Measurements from ENCODE around the gene LCK.
"Not testable (repeated sequence)": the region's sequence is repeated elsewhere in the genome, so short reads cannot be mapped to it uniquely, and the experiment has no call there.

Gene LCK

DNA sequence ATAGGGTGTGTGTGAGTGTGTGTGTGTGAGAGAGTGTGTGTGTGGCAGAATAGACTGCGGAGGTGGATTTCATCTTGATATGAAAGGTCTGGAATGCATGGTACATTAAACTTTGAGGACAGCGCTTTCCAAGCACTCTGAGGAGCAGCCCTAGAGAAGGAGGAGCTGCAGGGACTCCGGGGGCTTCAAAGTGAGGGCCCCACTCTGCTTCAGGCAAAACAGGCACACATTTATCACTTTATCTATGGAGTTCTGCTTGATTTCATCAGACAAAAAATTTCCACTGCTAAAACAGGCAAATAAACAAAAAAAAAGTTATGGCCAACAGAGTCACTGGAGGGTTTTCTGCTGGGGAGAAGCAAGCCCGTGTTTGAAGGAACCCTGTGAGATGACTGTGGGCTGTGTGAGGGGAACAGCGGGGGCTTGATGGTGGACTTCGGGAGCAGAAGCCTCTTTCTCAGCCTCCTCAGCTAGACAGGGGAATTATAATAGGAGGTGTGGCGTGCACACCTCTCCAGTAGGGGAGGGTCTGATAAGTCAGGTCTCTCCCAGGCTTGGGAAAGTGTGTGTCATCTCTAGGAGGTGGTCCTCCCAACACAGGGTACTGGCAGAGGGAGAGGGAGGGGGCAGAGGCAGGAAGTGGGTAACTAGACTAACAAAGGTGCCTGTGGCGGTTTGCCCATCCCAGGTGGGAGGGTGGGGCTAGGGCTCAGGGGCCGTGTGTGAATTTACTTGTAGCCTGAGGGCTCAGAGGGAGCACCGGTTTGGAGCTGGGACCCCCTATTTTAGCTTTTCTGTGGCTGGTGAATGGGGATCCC is 22.5 kb downstream of the LCK start:
- peak; percentile 73 to 91 for DNase-seq (ENCODE audit: low read depth in 2 of 2)

DNA sequence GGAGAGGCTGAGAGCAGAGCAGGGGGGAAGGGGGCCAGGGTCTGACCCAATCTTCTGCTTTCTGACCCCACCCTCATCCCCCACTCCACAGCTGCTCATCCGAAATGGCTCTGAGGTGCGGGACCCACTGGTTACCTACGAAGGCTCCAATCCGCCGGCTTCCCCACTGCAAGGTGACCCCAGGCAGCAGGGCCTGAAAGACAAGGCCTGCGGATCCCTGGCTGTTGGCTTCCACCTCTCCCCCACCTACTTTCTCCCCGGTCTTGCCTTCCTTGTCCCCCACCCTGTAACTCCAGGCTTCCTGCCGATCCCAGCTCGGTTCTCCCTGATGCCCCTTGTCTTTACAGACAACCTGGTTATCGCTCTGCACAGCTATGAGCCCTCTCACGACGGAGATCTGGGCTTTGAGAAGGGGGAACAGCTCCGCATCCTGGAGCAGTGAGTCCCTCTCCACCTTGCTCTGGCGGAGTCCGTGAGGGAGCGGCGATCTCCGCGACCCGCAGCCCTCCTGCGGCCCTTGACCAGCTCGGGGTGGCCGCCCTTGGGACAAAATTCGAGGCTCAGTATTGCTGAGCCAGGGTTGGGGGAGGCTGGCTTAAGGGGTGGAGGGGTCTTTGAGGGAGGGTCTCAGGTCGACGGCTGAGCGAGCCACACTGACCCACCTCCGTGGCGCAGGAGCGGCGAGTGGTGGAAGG is 23.7 kb downstream of the LCK start:
- DNase-seq (ENCODE audit: low read depth in 2 of 2): no peak

DNA sequence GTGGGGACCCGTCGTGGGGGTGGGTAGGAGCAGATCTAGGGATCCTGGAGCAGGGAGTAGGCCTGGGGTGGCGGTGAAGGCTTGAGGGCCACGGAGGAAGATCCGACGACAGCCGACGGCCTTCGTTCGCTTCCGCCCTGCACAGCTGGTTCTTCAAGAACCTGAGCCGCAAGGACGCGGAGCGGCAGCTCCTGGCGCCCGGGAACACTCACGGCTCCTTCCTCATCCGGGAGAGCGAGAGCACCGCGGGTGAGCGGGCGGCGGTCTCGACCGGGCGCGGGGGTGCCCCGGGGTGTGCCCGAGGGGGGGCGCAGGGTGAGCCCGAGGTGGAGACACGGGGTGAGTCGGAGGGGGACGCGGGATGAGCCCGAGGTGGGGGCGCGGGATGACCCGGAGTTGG is 24.4 kb downstream of the LCK start:
- no peak for DNase-seq (ENCODE audit: low read depth in 2 of 2)

DNA sequence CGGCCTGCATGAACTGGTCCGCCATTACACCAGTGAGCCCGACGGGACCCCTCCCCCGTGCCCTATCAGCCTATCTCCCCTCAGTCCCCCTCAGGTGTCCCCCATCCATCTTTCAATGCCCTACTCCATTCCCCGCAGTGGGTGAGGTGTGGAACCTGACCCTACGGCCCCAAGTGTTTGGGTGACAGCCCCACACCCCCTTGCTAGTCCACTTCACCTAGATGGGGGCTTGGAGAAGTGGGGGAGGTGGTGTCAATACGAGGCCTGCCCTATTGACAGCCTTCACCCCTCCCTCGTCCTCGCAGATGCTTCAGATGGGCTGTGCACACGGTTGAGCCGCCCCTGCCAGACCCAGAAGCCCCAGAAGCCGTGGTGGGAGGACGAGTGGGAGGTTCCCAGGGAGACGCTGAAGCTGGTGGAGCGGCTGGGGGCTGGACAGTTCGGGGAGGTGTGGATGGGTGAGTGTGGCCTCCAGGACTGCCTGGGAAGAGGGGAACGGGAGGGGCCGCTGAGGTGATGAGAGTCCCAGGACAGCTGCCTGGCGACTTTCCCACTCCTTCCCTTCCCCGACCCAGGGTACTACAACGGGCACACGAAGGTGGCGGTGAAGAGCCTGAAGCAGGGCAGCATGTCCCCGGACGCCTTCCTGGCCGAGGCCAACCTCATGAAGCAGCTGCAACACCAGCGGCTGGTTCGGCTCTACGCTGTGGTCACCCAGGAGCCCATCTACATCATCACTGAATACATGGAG is 25.1 kb downstream of the LCK start:
- DNase-seq (ENCODE audit: low read depth in 2 of 2): no peak

DNA sequence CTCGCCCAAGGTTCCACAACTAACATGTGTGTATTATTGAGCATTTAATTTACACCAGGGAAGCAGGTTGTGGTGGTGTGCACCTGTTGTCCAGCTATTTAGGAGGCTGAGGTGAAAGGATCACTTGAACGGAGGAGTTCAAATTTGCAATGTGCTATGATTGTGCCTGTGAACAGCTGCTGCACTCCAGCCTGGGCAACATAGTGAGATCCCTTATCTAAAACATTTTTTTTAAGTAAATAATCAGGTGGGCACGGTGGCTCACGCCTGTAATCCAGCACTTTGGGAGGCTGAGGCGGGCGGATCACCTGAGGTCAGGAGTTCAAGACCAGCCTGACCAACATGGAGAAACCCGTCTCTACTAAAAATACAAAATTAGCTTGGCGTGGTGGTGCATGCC is 33.7 kb downstream of the LCK start:
- not testable (repeated sequence) for DNase-seq (ENCODE audit: low read depth in 2 of 2)

DNA sequence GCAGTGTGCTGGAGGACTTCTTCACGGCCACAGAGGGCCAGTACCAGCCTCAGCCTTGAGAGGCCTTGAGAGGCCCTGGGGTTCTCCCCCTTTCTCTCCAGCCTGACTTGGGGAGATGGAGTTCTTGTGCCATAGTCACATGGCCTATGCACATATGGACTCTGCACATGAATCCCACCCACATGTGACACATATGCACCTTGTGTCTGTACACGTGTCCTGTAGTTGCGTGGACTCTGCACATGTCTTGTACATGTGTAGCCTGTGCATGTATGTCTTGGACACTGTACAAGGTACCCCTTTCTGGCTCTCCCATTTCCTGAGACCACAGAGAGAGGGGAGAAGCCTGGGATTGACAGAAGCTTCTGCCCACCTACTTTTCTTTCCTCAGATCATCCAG is 34.6 kb downstream of the LCK start:
- DNase-seq (ENCODE audit: low read depth in 2 of 2): no peak

DNA sequence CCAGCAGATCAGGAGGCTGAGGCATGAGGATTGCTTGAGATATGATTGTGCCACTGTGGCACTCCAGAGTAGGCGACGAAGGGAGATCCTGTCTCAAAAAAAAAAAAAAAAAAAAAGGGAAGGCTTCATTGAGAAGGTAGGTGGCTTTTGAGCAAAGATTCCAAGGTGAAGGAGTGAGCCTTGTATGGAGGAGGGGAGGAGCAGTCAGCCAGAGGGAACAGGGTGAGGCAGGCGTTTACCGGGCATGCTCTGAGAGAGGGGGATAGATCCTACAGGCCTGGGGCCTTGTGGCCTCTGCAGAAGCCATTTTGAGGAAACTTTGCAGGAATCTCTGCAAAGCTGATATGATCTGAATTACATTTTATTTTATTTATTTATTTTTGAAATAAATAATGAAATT is 35.7 kb downstream of the LCK start:
- no peak for DNase-seq (ENCODE audit: low read depth in 2 of 2)

DNA sequence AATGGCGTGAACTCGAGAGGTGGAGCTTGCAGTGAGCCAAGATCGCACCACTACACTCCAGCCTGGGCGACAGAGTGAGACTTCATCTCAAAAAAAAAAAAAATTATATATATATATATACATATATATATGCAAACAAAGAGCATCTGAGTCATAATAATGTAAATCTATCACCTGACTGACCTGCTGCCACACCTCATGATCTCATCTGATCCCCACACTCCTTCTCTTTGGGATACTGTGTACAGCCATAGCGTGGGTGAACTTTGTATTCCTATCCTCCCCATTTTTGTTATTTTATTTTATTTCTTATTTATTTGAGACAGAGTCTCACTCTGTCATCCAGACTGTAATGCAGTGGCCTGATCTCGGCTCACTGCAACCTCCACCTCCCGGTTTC is 38.2 kb downstream of the LCK start:
- DNase-seq (ENCODE audit: low read depth in 2 of 2): no peak

DNA sequence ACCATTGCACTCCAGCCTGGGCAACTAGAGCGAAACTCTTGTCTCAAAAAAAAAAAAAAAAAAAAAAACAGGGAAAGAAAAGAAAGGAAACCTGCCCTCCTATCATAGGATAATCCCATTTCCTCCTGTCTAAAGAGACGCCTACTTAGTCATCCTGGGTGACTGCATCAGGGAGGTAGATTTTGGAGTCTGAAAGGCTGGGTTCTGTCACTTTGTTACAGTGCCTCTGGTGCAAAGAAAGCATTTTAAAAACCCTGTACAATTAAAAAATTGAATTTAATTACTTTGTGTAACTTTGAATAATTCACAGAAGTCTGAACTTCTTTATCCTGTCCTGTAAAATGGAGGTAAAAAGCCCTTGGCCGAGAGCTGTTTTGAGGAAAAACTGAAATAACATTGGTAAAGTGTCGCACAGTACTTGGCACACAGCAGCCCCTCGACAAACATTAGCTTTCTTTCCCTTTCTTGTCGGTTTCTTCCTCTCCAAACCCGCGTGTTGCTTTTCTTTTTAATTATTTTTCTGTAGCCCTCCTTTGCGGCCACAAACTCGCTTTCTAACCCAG is 40.2 kb downstream of the LCK start:
- DNase-seq (ENCODE audit: low read depth in 2 of 2): no peak

DNA sequence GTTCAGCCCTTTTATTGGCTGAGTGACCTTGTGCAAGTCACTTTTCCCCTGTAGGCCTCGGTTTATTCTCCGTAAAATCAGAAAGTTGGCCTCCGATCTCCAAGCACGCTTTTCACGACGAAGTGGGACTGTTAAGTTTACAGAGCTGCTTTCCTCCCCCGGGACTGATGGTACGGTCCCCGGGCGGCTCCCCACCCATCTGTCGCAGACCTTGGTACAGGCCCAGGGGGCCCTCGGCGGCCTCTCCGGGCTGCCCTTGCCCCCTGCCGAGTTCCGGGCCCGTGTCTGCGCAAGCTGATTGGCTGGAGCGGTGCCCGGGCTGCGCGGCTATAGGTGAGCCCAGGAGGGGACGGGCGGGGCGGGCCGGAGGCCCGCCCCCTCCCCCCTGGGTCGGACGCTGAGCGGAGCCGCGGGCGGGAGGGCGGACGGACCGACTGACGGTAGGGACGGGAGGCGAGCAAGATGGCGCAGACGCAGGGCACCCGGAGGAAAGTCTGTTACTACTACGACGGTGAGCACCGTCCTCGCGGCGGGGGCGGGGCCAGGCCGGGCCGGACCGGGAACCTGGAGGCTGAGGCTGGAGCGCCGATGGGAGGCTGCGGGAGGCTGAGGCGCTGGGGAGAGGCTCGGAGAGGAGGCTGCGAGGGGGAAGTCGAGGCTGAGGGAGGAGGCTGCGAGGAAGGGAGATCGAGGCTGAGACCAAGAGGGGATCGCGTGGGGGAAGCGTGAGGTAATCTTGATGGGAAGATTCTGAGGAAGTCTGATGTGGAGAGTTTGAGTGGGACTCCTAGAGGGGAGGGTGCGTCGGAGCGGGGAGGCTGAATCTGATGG is 40.9 kb downstream of the LCK start, which contains the start of gene HDAC1:
HDAC1 (plus strand) TSS at position 376 of the 831 bp plus-strand sequence; CDS start at position 463, 87 bp downstream.
- peak; percentile 94 to 96 for DNase-seq (ENCODE audit: low read depth in 2 of 2)

DNA sequence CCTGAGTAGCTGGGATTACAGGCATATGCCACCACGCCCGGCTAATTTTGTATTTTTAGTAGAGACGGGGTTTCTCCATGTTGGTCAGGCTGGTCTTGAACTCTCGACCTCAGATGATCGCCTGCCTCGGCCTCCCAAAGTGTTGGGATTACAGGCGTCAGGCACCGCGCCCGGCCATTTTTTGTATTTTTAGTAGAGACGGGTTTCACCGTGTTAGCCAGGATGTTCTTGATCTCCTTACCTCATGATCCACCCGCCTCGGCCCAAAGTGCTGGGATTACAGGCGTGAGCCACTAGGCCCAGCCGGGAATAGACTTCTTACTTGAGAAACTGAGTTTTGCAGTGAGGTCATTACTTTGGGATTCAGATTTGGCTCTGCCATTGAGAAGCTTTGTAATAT is 47.1 kb downstream of the LCK start:
- not testable (repeated sequence) for DNase-seq (ENCODE audit: low read depth in 2 of 2)

DNA sequence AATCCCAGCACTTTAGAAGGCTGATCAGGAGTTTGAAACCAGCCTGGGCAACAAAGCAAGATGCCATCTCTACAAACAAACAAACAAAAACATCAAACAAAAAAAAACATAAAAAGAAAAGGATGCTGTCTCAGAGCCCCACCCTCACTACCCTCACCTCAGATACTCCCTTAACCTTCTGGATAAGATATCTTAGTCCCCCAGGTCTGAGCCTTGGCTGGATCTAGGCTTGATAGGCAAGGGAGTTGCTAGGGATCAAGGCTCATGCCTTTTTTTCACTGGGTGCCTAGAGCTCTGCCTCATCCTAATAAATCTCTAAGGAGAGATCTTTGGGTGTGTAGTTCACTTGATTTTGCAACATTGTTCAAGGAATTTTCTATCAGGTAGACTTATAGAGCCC is 48.3 kb downstream of the LCK start:
- no peak for DNase-seq (ENCODE audit: low read depth in 2 of 2)

DNA sequence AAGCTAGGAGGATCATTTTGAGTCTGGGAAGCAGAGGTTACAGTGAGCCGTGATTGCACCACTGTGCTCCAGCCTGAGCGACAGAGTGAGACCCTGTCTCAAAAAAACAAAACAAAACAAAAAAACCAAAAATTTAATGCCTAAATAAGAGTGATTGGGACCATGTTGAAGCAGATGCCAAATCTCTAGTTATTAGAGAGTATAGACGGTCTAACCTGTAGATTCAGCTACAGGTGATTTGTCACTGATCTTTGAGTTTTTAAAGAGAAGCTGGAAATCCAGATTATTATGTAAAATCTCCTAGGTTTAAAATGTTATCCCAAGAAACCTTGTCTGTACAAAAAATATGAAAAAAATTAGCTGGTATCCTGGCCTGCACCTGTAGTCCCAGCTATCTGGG is 52.3 kb downstream of the LCK start:
- DNase-seq (ENCODE audit: low read depth in 2 of 2): no peak

DNA sequence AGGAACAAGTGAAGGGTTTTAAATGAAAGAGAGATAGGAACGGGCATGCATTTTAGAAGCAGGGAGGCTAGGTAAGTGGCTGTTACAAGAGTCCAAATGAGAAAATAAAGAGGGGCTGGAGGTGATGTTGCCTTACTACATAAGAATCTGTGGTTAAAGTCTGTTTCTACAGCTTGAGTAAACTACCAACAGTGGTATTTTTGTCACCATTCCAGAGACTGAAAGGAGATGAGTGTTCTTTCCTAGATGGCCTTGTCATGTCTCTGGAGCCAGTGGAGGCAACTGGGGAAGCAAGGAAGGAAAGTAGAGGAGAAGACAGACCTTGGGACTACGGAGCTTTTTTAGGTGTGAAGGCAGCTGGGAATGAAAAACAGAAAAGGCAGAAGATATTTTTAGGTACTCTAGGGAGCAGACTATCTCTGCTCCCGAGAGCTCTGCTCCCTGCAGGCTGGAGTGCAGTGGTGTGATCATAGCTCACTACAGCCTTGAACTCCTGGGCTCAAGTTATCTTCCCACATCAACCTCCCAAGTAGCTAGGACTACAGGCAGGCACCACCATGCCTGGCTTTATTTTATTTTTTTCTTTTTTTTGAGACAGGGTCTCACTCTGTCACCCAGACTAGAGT is 53.0 kb downstream of the LCK start:
- DNase-seq (ENCODE audit: low read depth in 2 of 2): no peak

DNA sequence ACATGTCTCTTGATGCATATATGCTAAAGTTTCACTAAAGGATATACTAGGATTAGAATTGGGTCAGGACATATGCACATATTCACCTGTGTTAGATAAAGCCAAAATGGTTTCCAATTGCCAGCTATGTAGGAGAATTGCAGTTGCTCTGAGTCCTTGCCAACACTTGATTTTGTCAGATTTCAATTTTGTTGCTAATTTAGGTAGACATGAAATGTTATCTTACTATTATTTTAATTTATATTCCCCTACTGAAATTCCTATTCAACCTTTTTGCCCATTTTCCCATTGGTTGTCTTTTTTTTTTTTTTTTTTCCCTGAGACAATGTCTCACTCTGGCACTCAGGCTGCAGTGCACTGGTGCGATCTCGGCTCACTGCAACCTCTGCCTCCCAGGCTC is 54.2 kb downstream of the LCK start:
- no peak for DNase-seq (ENCODE audit: low read depth in 2 of 2)

DNA sequence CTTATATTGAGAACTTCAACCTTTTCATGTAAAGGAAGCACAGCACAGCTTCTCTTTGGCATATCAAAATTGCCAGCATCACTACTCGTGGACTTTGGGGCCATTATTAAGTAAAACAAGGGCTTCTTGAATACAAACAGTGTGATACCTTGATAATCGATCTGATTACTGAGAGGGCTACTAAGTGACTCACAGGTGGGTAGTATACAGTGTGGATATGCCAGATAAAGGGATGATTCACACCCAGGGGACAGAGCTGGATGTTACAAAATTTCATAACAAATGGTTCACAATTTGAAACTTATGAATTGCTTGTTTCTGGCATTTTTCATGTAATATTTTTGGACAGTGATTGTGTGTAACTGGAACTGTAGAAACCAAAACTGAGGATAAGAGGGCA is 56.3 kb downstream of the LCK start:
- DNase-seq (ENCODE audit: low read depth in 2 of 2): no peak

DNA sequence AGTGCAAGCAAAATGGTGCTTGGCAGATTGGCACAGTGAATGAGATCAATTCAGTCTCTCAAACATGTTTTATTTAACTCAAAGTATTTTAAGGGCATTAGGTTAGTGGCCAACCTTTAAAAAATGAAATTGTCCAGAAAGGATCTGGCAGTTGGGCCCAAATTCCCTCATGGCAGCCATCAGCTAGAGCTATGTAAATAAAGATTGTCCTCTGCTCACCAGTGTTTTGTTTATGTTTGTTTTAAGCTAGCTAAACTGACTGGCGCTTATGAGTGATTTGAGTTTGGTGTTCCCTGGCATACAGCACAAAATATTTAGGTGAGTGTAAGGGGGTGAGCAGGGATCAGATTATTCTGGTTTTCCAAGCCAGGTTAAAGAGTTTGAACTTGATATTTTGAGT is 58.9 kb downstream of the LCK start:
- DNase-seq (ENCODE audit: low read depth in 2 of 2): no peak

DNA sequence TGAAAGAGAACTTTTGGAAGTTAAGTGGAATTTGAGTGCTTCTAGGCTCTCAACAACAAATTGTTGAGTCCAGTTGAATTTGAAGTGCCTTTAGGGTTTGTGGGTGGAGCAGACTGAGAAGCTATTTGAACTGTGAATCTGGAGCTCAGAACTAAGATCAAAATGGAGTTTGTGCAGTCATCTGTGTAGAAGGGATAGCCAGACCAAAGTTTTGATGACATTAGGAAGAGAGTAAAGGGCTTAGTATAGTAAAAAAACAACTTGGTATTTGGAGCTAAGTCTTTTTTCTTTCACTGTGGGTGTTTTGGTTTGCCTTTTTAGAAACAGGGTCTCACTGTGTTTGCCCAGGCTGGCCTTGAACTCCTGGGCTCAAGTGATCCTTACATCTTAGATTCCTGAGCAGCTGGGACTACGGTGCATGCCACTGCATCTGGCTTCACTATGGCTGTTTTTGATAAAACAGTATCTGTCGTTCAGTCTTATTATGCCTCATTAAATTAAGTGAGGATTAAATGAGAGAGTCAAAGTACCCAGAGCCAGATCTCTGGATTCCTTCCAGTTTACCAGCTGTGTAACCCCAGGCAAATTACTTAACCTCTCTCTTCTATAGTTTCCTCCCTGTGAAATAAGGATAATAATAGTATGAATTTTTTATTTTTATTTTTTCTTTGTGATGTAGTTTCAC is 60.8 kb downstream of the LCK start:
- DNase-seq (ENCODE audit: low read depth in 2 of 2): no peak

DNA sequence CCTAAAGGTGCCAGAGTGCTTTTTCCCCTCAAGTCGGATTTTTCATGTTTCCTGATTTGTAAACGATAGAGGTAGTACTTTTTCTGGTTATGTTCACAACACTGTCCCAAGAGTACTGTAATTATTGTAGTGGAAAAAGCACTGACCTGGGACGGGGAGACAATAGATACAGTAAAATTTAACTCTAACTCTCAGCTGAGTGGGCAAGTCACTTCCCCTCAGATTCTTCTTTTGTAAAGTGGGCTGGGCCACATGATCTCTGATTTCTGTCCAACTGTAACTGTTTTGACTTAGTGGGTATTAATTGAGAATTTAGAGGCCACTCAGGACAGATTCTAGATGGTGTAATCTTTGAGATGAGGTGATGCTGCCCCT is 65.8 kb downstream of the LCK start:
- no peak for DNase-seq (ENCODE audit: low read depth in 2 of 2)

DNA sequence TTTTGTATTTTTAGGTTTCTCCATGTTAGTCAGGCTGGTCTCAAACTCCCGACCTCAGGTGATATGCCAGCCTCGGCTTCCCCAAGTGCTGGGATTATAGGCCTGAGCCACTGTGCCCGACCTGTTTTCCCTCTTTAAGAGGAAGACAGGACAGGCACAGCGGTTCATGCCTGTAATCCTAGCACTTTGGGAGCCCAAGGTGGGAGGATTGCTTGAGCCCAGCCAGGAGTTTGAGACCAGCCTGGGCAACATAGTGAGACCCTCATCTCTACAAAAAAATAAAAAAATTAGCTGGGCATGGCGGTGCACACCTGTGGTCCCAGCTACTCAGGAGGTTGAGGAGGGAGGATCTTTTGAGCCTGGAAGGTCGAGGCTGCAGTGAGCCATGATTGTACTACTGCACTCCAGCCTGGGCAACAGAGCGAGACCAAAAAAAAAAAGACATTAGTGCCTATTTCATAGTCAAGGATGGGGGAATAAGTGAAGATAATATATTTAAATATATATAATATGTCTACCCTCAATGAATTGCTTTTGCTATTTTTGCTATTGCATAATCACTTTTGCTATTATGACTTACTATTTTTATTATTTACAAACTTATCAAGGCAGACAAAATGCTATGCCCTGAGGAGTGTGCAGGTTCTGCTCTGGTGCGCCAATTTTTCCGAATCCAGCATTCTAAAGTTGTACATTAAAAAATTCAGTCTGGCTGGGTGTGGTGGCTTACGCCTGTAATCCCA is 67.2 kb downstream of the LCK start:
- no peak for DNase-seq (ENCODE audit: low read depth in 2 of 2)
